Caco-2 (cell line): ENCODE measurements around the gene GPR180. TPM values are rescaled to one million over a fixed set of nuclear protein-coding genes. Genes with fewer than 3 reads are reported as not detected.

Experiments used
- BruUV-seq: library from RNA; stranded (reverse); fragments of 400-500 nt; replicated peaks from 2 replicates; lab custom pipeline; 2021; lab: Mats Ljungman, UMichigan
- CTCF ChIA-PET: fragments of 300-600 bp; sonication (Branson Sonifier 250); formaldehyde crosslinking; loops from one replicate; lab custom pipeline; 2022; ENCODE audit warnings: antibody characterized with exemption; lab: Charles Lee
- POLR2A ChIA-PET: fragments of 300-600 bp; sonication (Branson Sonifier 250); formaldehyde crosslinking; loops from one replicate; lab custom pipeline; 2022; ENCODE audit warnings: antibody characterized with exemption; lab: Charles Lee
- DNase-seq, 2 experiments: peaks; one replicate each; pipeline versions ENCODE4 v3.0.0 to v3.0.0-alpha.2; 2020 to 2022
- H3K27me3 ChIP-seq: replicated peaks from 2 replicates; pipeline ENCODE4 v1.6.0; 2011; ENCODE audit warnings: low read length; ENCODE audit not compliant: control insufficient read depth, insufficient read depth
- H3K36me3 ChIP-seq: 2 replicates; pipeline ENCODE4 v1.5.1; 2011; ENCODE audit warnings: low read length; ENCODE audit not compliant: control insufficient read depth, insufficient read depth
- H3K4me1 ChIP-seq: fragments of 250-450 bp; sonication (Bioruptor Pico); 2 replicates; pipeline ENCODE4 v1.5.1; 2020; ENCODE audit warnings: mild to moderate bottlenecking
- H3K4me3 ChIP-seq: 2 replicates; pipeline ENCODE4 v1.5.1; 2011; ENCODE audit warnings: low read depth, mild to moderate bottlenecking, control low read depth, low read length
- H3K9me3 ChIP-seq: fragments of 250-450 bp; sonication (Bioruptor Pico); 2 replicates; pipeline ENCODE4 v1.5.1; 2020; ENCODE audit warnings: mild to moderate bottlenecking, moderate library complexity
- H3K27ac Mint-ChIP-seq: one replicate; pipeline ENCODE4 v1.8.0; 2022; ENCODE audit warnings: mixed read lengths; ENCODE audit not compliant: unreplicated experiment
- H3K27me3 Mint-ChIP-seq: one replicate; pipeline ENCODE4 v1.8.0; 2022; ENCODE audit warnings: mixed read lengths; ENCODE audit not compliant: insufficient read depth, unreplicated experiment
- H3K36me3 Mint-ChIP-seq: one replicate; pipeline ENCODE4 v1.8.0; 2022; ENCODE audit warnings: mild to moderate bottlenecking, mixed read lengths; ENCODE audit not compliant: insufficient read depth, unreplicated experiment
- H3K4me1 Mint-ChIP-seq: one replicate; pipeline ENCODE4 v1.8.0; 2022; ENCODE audit warnings: low read depth, mixed read lengths; ENCODE audit not compliant: unreplicated experiment
- H3K4me3 Mint-ChIP-seq: one replicate; pipeline ENCODE4 v1.8.0; 2022; ENCODE audit warnings: mild to moderate bottlenecking, moderate library complexity, mixed read lengths; ENCODE audit not compliant: unreplicated experiment
- H3K9me3 Mint-ChIP-seq: one replicate; pipeline ENCODE4 v1.8.0; 2022; ENCODE audit warnings: mixed read lengths; ENCODE audit not compliant: unreplicated experiment
- intact Hi-C: fragments of 100-400 bp; cut with micrococcal nuclease; formaldehyde crosslinking; loops from one replicate; pipeline ENCODE4 v1.10.0; 2022; ENCODE audit not compliant: unreplicated experiment
- total RNA-seq: library from RNA; stranded (reverse); gene quantifications from 2 replicates; pipeline ENCODE4 v1.2.3, GENCODE V29; 2022
- TF ChIP-seq, protein P1 (sequence below), 2 experiments: fragments of 200-600 bp in 1 of 2; IDR thresholded peaks; 1 replicate in 1 of 2; 2 replicates in 1 of 2; pipeline versions ENCODE4 v1.5.1 to v1.8.0; 2011 to 2022; ENCODE audit warnings: antibody characterized with exemption in 1 of 2, control low read depth in 1 of 2, inconsistent platforms in 1 of 2, low read depth in 1 of 2, low read length in 1 of 2, mild to moderate bottlenecking in 1 of 2, moderate library complexity in 1 of 2; ENCODE audit not compliant: insufficient read depth in 1 of 2, severe bottlenecking in 1 of 2, unreplicated experiment in 1 of 2

The GPR180 gene
- total RNA-seq, 1 experiment from 2014 or later = 6.4 TPM

DNA sequence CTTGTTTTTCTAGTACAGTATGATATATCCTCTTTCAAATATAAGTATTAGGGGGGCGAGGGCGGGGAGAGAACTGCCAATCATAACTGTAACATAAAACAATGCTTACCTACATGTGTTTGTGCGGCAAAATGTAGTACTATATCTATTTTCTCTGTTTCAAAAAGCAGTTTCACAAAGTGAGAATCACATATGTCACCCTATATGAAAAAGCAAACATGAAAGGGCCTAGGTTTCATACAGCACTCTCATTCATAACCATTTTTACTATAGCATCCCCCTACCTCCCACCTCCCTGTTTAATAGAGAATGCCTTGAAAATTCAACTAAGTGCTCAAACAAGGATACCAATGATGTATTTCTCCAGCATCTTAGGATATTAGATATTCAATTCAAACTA lies 10.9 kb upstream of the GPR180 start:
- no peaks in the 10 kb centered on the region for H3K9me3 Mint-ChIP-seq
- no peaks in the 10 kb centered on the region for H3K27me3 ChIP-seq
- CTCF ChIA-PET = no interaction called here

DNA sequence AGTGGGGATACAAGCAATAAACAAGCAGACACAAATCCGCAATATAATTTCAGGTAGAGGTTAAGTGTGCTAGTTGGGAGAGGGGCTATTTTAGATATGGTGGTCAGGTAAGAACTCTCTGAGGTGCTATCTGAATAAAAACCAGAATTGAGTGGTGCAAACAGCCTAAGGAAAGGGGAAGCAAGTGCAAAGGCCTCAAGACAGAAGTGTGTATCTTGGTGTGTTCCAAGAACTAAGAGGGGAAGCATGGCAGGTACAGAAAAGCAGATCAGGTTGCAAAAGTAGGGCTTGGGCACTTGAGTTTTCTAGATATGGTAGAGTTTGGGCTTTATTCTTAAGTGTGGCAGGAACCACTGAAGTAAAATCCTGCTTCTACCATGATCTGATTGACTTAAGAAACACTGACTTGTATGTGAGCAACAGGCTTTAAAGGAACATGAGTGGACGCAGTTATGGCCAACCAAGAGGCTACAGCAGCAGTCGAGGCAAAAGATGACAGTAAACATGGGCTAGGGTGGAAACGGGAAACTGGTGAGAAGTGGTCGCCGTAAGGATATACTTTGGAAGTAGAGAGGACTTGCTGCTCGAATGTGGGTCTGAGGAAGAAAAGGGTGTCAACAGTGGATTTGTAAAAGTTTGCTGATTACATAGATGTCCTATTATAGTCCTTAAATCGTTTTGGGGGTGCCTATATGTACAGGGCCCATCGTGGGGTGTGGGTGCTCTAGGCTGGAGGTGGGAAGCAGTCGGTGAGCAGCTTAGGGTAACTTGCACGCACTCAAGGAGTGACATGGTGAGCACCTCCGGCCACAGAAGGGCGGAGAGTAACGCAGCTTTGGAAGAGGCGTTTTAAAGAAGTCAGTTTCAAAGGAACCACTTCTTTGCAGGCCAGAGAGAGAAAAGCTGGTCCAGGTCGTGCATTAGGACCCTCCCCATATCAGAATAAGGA lies 6.4 kb upstream of the GPR180 start:
- Mint-ChIP-seq H3K36me3 (peaks cover 21% of the 10 kb centered on the region), H3K9me3 (no peaks in the 10 kb centered on the region), H3K27ac (peak overlapping the region; percentile 80), H3K4me1 (peaks cover 8% of the 10 kb centered on the region), H3K27me3 (no peaks in the 10 kb centered on the region), H3K4me3 (peak overlapping the region; percentile 83)
- TF ChIP-seq, protein P1, sequence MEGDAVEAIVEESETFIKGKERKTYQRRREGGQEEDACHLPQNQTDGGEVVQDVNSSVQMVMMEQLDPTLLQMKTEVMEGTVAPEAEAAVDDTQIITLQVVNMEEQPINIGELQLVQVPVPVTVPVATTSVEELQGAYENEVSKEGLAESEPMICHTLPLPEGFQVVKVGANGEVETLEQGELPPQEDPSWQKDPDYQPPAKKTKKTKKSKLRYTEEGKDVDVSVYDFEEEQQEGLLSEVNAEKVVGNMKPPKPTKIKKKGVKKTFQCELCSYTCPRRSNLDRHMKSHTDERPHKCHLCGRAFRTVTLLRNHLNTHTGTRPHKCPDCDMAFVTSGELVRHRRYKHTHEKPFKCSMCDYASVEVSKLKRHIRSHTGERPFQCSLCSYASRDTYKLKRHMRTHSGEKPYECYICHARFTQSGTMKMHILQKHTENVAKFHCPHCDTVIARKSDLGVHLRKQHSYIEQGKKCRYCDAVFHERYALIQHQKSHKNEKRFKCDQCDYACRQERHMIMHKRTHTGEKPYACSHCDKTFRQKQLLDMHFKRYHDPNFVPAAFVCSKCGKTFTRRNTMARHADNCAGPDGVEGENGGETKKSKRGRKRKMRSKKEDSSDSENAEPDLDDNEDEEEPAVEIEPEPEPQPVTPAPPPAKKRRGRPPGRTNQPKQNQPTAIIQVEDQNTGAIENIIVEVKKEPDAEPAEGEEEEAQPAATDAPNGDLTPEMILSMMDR (IDR thresholded peaks at IDR 0.05; ENCODE audit: insufficient read depth in 1 of 2, low read depth in 1 of 2, low read length in 1 of 2, severe bottlenecking in 1 of 2, unreplicated experiment in 1 of 2) = no peak
- Histone ChIP-seq H3K36me3 (no peaks in the 10 kb centered on the region), H3K9me3 (no peaks in the 10 kb centered on the region), H3K27me3 (no peaks in the 10 kb centered on the region), H3K4me1 (peaks cover 18% of the 10 kb centered on the region), H3K4me3 (peak overlapping the region; percentile 67)
- DNase-seq = peak in 1 of 2 experiments; percentile 35
- BruUV-seq = TSS peak; percentile 54
- ChIA-PET POLR2A (interaction anchor here (1.0 to 1.8 kb wide), 6 partner anchors 9 to 46 kb away, joined by 3 to 6 read pairs (median 3); no protein-coding TSS in a partner anchor), CTCF (interaction anchor here (0.6 to 1.1 kb wide), 3 partner anchors 22 to 160 kb away, joined by 3 to 5 read pairs (median 3); no protein-coding TSS in a partner anchor)
- intact Hi-C loops = no loop called here

More for the DNA sequence above, 10.9 kb upstream of the GPR180 start:
- Histone ChIP-seq H3K36me3 (no peaks in the 10 kb centered on the region), H3K4me1 (peaks cover 7% of the 10 kb centered on the region; the same call in 1 of the 2 replicates), H3K4me3 (no peak overlapping the region), H3K9me3 (no peaks in the 10 kb centered on the region)
- Mint-ChIP-seq H3K4me3 (no peak overlapping the region), H3K4me1 (peaks cover 14% of the 10 kb centered on the region), H3K36me3 (peaks cover 50% of the 10 kb centered on the region), H3K27ac (no peak overlapping the region), H3K27me3 (no peaks in the 10 kb centered on the region)
- POLR2A ChIA-PET = no interaction called here
- no peak for DNase-seq
- intact Hi-C loops = no loop called here
- TF ChIP-seq, protein P1 (IDR thresholded peaks at IDR 0.05; ENCODE audit: insufficient read depth in 1 of 2, low read depth in 1 of 2, low read length in 1 of 2, severe bottlenecking in 1 of 2, unreplicated experiment in 1 of 2) = no peak
- BruUV-seq = no TSS peak

DNA sequence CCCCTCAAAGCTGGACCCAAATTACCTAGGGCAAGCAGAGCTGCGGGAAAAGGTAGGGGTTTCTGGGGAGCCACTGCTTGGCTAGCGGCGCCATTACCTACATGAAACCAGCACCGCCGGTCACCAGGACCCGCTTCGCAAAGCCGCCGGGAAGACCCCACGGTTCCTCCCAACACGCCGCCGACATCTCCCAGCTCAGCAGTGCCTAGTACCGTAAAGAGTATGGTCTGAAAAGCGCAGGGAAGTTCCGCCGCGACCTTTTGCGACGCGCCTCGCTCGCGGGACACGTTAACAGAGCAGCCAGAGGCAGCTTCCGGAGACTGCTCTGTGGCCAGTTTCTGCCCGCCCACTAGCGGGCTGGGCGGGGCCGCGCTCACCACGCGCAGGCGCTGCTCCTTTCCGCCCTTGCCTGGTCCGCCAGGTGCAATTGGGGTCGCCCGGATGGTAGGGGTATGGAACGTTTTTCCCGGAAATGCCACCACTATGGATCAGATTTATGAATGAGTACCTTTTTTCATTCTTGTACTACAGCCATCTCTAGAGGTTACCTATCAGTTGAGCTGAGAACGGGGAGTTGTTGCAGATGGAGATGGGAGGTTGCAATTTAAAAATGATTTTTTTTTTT lies 5.6 kb upstream of the GPR180 start, which contains the start of gene TGDS:
TGDS (minus strand) TSS at position 203 of the 625 bp plus-strand sequence; CDS start at position 187, 16 bp downstream.
- intact Hi-C loops = loop anchor here (1.0 kb wide), 1 partner anchor 47 kb away; no protein-coding TSS in a partner anchor
- H3K27me3 ChIP-seq = no peaks in the 10 kb centered on the region

More for the DNA sequence above, 5.6 kb upstream of the GPR180 start, which contains the start of gene TGDS:
- ChIA-PET POLR2A (interaction anchor here (0.5 to 1.8 kb wide), 9 partner anchors 9 to 827 kb away, joined by 3 to 6 read pairs (median 3); no protein-coding TSS in a partner anchor), CTCF (interaction anchor here (0.6 to 1.1 kb wide), 3 partner anchors 21 to 161 kb away, joined by 3 to 5 read pairs (median 3); no protein-coding TSS in a partner anchor)
- no peaks in the 10 kb centered on the region for H3K27me3 Mint-ChIP-seq
- no peaks in the 10 kb centered on the region for H3K9me3 ChIP-seq
- H3K36me3 ChIP-seq = no peaks in the 10 kb centered on the region
- peak within 1 kb of the TSS; percentile 67 for H3K4me3 ChIP-seq
- TF ChIP-seq, protein P1 (IDR thresholded peaks at IDR 0.05; ENCODE audit: insufficient read depth in 1 of 2, low read depth in 1 of 2, low read length in 1 of 2, severe bottlenecking in 1 of 2, unreplicated experiment in 1 of 2) = no peak
- H3K9me3 Mint-ChIP-seq = no peaks in the 10 kb centered on the region
- H3K4me1 ChIP-seq = peaks cover 25% of the 10 kb centered on the region
- BruUV-seq = no TSS peak
- peaks cover 15% of the 10 kb centered on the region for H3K4me1 Mint-ChIP-seq
- H3K27ac Mint-ChIP-seq = peak within 1 kb of the TSS; percentile 80
- DNase-seq = peak; percentile 93 to 96
- peaks cover 22% of the 10 kb centered on the region for H3K36me3 Mint-ChIP-seq
- peak within 1 kb of the TSS; percentile 83 for H3K4me3 Mint-ChIP-seq
